WERI-Rb-1 (cell line): ENCODE results near the gene MRPL19.

ENCODE experiments used
- DNase-seq: peaks from one replicate; pipeline ENCODE4 v3.0.0-alpha.2; 2020
- H3K27ac ChIP-seq: fragments of 250-450 bp; sonication (Bioruptor Pico); 2 replicates; pipeline ENCODE4 v1.5.1; 2020; ENCODE audit warnings: mild to moderate bottlenecking, moderate library complexity
- H3K27me3 ChIP-seq: fragments of 250-450 bp; sonication (Bioruptor Pico); 2 replicates; pipeline ENCODE4 v1.5.1; 2021; ENCODE audit warnings: mild to moderate bottlenecking, low read depth, moderate library complexity; ENCODE audit not compliant: insufficient read depth, severe bottlenecking
- H3K36me3 ChIP-seq: fragments of 250-450 bp; sonication (Bioruptor Pico); 2 replicates; pipeline ENCODE4 v1.5.1; 2020; ENCODE audit warnings: mild to moderate bottlenecking, moderate library complexity
- H3K4me3 ChIP-seq: 2 replicates; pipeline ENCODE4 v1.5.1; 2011; ENCODE audit warnings: low read depth, mild to moderate bottlenecking, control low read depth, low read length
- H3K9me3 ChIP-seq: fragments of 250-450 bp; sonication (Bioruptor Pico); 2 replicates; pipeline ENCODE4 v1.5.1; 2021; ENCODE audit warnings: mild to moderate bottlenecking, moderate library complexity; ENCODE audit not compliant: severe bottlenecking
- TF ChIP-seq, protein P1 (sequence below): IDR thresholded peaks from 2 replicates; pipeline ENCODE4 v1.5.1; 2011; ENCODE audit warnings: low read depth, mild to moderate bottlenecking, control low read depth, inconsistent platforms, low read length

The MRPL19 gene

DNA sequence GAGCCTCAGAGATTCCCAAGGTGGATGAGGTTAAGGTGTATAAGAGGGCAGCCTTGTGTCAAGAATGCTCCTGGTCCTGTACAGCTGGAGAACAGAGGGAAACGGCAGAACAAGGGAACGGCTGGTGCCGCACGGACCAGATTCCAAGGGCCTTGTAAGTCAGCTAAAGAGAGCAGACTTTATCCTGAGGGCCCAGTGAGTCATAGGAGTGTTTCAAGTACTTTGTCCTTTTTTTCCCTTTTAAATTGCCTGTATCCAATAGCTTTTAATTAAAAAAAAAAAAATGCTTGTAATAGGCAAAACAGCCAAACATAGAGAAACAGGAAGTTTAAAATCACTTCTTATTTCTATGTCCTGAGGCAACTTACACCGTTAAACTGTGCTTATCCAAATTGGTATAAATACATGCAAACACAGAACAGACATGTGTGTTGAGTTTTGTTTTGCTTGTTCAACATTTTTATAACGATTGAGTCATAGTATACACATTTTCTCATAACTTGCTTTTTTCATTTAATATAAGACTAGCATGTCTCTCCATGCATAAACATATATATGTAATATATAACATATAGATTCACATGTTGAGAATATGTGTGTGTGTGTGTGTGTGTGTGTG lies 43.8 kb upstream of the MRPL19 start:
- H3K27ac ChIP-seq = no peak overlapping the region
- H3K27me3 ChIP-seq = peaks cover 60% of the 10 kb centered on the region
- no peak overlapping the region for H3K4me3 ChIP-seq
- DNase-seq = no peak
- H3K9me3 ChIP-seq = no peaks in the 10 kb centered on the region
- TF ChIP-seq, protein P1, sequence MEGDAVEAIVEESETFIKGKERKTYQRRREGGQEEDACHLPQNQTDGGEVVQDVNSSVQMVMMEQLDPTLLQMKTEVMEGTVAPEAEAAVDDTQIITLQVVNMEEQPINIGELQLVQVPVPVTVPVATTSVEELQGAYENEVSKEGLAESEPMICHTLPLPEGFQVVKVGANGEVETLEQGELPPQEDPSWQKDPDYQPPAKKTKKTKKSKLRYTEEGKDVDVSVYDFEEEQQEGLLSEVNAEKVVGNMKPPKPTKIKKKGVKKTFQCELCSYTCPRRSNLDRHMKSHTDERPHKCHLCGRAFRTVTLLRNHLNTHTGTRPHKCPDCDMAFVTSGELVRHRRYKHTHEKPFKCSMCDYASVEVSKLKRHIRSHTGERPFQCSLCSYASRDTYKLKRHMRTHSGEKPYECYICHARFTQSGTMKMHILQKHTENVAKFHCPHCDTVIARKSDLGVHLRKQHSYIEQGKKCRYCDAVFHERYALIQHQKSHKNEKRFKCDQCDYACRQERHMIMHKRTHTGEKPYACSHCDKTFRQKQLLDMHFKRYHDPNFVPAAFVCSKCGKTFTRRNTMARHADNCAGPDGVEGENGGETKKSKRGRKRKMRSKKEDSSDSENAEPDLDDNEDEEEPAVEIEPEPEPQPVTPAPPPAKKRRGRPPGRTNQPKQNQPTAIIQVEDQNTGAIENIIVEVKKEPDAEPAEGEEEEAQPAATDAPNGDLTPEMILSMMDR = no peak
- no peaks in the 10 kb centered on the region for H3K36me3 ChIP-seq

- Histone ChIP-seq H3K4me3 (no peak overlapping the region), H3K9me3 (no peaks in the 10 kb centered on the region), H3K36me3 (no peaks in the 10 kb centered on the region), H3K27me3 (peaks cover 64% of the 10 kb centered on the region), H3K27ac (no peak overlapping the region)
- DNase-seq = no peak
- TF ChIP-seq, protein P1 = no peak
Measured at GRCh38 chr2:75603477-75603876, 43.1 kb upstream of the MRPL19 start.

DNA sequence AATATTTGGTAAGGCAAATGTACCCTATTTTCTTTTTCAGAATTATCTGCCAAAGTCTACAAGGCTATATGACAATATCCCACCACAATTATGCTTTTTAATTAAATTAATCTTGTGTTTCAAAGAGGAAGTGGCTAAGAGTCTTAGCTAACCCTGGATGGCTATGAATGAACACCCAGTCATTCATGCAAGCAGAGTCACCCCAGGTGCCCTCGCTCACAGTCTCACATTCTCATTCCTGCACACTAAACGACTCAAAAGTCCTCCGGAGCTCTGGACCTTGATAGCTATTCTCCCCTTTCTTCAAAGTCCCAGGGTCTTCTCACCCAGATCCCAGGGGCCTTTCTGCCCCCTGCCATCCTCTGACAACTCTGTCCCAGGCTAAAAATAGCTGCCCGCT lies 42.1 kb upstream of the MRPL19 start:
- peaks cover 74% of the 10 kb centered on the region for H3K27me3 ChIP-seq
- no peak for DNase-seq
- no peaks in the 10 kb centered on the region for H3K36me3 ChIP-seq
- no peak overlapping the region for H3K27ac ChIP-seq
- no peak overlapping the region for H3K4me3 ChIP-seq
- no peaks in the 10 kb centered on the region for H3K9me3 ChIP-seq
- TF ChIP-seq, protein P1 = no peak

DNA sequence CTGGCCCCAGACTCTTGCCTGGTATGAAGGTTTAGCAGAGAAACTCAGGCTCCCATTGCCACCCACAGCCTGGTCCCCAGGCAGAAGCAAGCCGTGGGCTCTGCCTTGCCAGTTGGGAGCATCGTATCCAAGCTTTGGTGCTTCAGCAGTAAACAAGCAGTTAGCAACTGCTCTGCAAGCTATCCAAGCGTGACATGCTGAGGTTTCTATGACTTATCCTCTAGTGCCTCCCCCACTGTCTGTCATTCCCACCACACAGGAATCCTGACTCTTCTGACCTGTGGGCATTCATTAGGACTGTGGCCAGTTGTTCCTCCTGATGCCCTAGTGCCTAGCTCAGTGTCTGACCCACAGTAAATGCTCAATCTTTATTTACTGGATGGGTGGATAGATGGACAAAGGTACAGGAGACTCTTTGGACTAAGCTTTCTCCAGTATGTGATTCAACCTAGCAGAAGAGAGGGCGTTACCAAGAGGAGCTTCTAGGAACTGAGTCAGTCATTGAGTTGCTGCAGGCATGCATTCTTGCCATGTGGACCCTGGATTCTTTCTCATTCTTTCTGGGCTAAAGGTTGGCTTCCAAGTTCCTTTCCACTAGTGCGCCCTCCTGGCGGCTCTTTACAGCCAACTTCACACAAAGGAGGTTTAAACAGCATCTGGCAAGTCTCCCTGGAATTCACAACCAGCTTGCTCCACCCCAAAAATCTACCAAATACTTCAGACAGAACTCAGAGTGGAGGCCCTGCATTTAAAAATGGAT lies 40.6 kb upstream of the MRPL19 start:
- no peak for DNase-seq
- Histone ChIP-seq H3K36me3 (no peaks in the 10 kb centered on the region), H3K4me3 (no peak overlapping the region), H3K27me3 (peaks cover 83% of the 10 kb centered on the region), H3K9me3 (no peaks in the 10 kb centered on the region), H3K27ac (no peak overlapping the region)
- TF ChIP-seq, protein P1 = no peak

DNA sequence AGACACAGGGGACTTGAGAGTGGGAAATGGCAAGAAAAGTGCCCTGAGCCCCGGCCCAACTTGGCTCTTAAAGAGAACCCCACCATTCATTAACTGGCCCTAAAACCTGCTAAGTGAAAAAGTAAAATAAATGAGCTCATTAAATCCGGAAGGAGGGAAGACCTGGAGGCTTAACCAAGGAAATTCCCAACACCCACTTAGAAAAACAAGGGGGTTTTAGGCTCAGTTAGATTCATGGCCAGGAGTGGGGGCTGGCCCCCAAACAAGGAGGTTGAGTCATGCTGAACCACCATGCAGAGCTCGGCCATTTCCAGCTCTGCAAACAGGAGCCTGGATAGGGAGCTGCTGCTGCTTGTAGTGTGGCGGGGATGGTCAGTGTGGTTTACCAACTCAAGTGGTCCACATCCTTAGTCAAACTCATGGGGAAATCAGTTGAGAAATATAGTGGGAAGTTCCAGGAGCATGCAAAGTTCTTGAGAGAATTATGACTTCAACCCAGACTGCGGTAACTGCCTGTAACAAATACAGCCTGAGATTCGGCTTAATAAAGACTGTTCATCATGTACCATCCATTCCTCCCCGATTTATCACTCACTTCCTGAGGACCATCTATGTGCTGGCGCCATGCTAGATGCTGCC lies 39.7 kb upstream of the MRPL19 start:
- DNase-seq = no peak
- TF ChIP-seq, protein P1 = no peak
- no peak overlapping the region for H3K27ac ChIP-seq

More for the DNA sequence above, 39.7 kb upstream of the MRPL19 start:
- H3K27me3 ChIP-seq = peaks cover 79% of the 10 kb centered on the region
- H3K36me3 ChIP-seq = no peaks in the 10 kb centered on the region
- no peak overlapping the region for H3K4me3 ChIP-seq
- H3K9me3 ChIP-seq = no peaks in the 10 kb centered on the region
